Psoas muscle (tissue), 8 donors: ENCODE results near the gene SULT6B1. TPM values are rescaled to one million over a fixed set of nuclear protein-coding genes. Genes with fewer than 3 reads are reported as not detected.
"Not testable (repeated sequence)": the region's sequence is repeated elsewhere in the genome, so short reads cannot be mapped to it uniquely, and the experiment has no call there.

Experiments used
- ATAC-seq, 4 donors: fragments of 200-7000 bp; cut with Tn5 transposase; one replicate each; pipeline ENCODE4 v1.9.1; 2020; ENCODE audit warnings: moderate library complexity in 3 of 4, mild to moderate bottlenecking in 2 of 4
- DNase-seq, 2 donors: peaks; one replicate each; pipeline ENCODE4 v3.0.0-alpha.2; 2020
- H3K27ac ChIP-seq: fragments of 200-600 bp; one replicate; pipeline ENCODE4 v1.8.0; 2022
- H3K27me3 ChIP-seq, 3 donors: fragments of 200-600 bp in 1 of 3; one replicate each; pipeline versions ENCODE4 v1.6.1 to v1.8.0; 2013 to 2022; ENCODE audit warnings: low read length in 2 of 3, mild to moderate bottlenecking in 2 of 3, moderate library complexity in 1 of 3; ENCODE audit not compliant: insufficient read depth in 3 of 3
- H3K36me3 ChIP-seq, 2 donors: fragments of 200-600 bp in 1 of 2; one replicate each; pipeline versions ENCODE4 v1.6.1 to v1.8.0; 2013 to 2022; ENCODE audit warnings: low read depth in 1 of 2, mild to moderate bottlenecking in 1 of 2, moderate library complexity in 1 of 2; ENCODE audit not compliant: insufficient read depth in 1 of 2
- H3K4me1 ChIP-seq: fragments of 200-600 bp; one replicate; pipeline ENCODE4 v1.8.0; 2022
- H3K4me3 ChIP-seq: fragments of 200-600 bp; one replicate; pipeline ENCODE4 v1.8.0; 2022; ENCODE audit warnings: mild to moderate bottlenecking
- H3K9me3 ChIP-seq: fragments of 200-600 bp; one replicate; pipeline ENCODE4 v1.8.0; 2022
- WGBS, 3 donors: extraction: QIAGEN DNeasy Blood & Tissue Kit; methylation state at CpG; one replicate each; pipeline versions ENCODE4 v1.1.6 to v1.1.7; 2013; 5-methylcytosine and 5-hydroxymethylcytosine counted together
- intact Hi-C, 2 donors: fragments of 100-400 bp; cut with DNase I; formaldehyde crosslinking; loops; one replicate each; pipeline versions ENCODE4 v1.11.0 to v1.14.2; 2022
- polyA plus RNA-seq, 3 donors: library from polyadenylated mRNA; stranded (reverse); fragments of 200-250 nt; gene quantifications; one replicate each; pipeline ENCODE4 v1.2.3, GENCODE V29; 2013
- total RNA-seq, 4 donors: library from RNA; stranded (reverse); fragmentation: NEBNext Ultra II Directional in 2 of 4; extraction: Animal tissue kit (Norgen Biotek cat#: 25700) in 2 of 4; gene quantifications; one replicate each; pipeline versions ENCODE4 v1.2.1 to v1.2.4, GENCODE V29; 2021 to 2023
- TF ChIP-seq, protein P1 (sequence below): fragments of 200-600 bp; IDR thresholded peaks from one replicate; pipeline ENCODE4 v1.8.0; 2022; ENCODE audit warnings: antibody characterized with exemption
- donor health status: healthy with polysubstance abuse.
- donor health status: DM: no; HTN: no; CAD: no; lungs with moderate emphysema.
- donor health status: Bipolar disorder and iron deficiency.
- donor health status: healthy.
- donor health status: DM: yes; HTN: yes; CAD: no.
- donor health status: DM: no; HTN: no; CAD: no.
- donor health status: DM: no; HTN: no; CAD: no.
- donor health status: DM: yes; HTN: yes; CAD: no.

The SULT6B1 gene
- total and polyA plus RNA-seq, 7 donors = not detected

DNA sequence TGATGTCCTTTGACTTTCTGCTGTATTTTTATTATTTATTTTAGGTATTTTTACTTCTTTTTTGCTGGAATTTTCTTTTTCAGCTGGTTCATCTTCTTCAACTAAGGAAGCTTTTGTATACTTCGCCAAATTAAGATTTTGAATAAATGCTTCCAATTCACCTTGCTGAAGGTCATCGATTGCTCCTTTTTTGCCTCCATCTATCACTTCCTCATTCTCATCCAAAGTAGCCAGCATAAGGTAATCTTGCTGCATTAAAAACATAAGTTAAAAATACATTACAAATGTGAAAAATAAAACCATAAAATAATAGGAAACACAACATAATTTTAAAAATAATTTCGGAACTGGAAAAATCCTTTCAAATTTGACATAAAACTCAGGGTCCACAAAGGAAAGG is 40.3 kb upstream of the SULT6B1 start:
- TF ChIP-seq, protein P1, sequence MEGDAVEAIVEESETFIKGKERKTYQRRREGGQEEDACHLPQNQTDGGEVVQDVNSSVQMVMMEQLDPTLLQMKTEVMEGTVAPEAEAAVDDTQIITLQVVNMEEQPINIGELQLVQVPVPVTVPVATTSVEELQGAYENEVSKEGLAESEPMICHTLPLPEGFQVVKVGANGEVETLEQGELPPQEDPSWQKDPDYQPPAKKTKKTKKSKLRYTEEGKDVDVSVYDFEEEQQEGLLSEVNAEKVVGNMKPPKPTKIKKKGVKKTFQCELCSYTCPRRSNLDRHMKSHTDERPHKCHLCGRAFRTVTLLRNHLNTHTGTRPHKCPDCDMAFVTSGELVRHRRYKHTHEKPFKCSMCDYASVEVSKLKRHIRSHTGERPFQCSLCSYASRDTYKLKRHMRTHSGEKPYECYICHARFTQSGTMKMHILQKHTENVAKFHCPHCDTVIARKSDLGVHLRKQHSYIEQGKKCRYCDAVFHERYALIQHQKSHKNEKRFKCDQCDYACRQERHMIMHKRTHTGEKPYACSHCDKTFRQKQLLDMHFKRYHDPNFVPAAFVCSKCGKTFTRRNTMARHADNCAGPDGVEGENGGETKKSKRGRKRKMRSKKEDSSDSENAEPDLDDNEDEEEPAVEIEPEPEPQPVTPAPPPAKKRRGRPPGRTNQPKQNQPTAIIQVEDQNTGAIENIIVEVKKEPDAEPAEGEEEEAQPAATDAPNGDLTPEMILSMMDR = no peak
- no peak overlapping the region for H3K27ac ChIP-seq
- no peak overlapping the region for H3K4me3 ChIP-seq
- peaks cover 34% of the 10 kb centered on the region for H3K4me1 ChIP-seq
- DNase-seq = no peak
- intact Hi-C loops = no loop called here
- peaks cover 9 to 37% of the 10 kb centered on the region in 2 donors for H3K36me3 ChIP-seq
- no peaks in the 10 kb centered on the region for H3K27me3 ChIP-seq
- no peaks in the 10 kb centered on the region for H3K9me3 ChIP-seq
- no peak for ATAC-seq
- 96 to 97% (median 96%) methylated on average over 3 of the region's 3 CpGs for WGBS, 3 donors

DNA sequence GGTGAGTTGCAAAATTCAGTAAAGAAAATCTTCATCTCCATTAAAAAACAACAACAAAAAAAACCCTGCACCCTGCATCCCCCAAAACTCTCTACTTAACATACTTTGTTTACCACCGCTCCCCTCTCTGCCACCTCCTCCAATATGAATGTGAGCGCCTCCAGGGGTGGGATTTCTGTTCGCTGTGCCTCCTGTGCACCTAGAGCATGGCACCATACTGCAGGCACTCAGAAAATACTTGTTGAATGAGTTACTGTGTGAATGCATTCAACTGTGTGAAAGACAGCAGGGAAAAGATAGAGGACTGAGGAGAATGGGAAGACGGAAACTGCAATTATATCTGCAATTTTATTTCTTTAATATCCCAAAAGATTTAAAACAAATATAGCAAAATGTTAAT is 38.4 kb upstream of the SULT6B1 start:
- no peak overlapping the region for H3K4me3 ChIP-seq
- no peaks in the 10 kb centered on the region for H3K9me3 ChIP-seq
- intact Hi-C loops = no loop called here
- H3K36me3 ChIP-seq = peaks cover 13 to 56% of the 10 kb centered on the region in 2 donors
- no peak overlapping the region for H3K27ac ChIP-seq
- no peaks in the 10 kb centered on the region for H3K27me3 ChIP-seq
- TF ChIP-seq, protein P1 = no peak
- DNase-seq = no peak
- H3K4me1 ChIP-seq = peaks cover 23% of the 10 kb centered on the region
- 92 to 96% (median 96%) methylated on average over 4 of the region's 4 CpGs for WGBS, 3 donors
- ATAC-seq = no peak

DNA sequence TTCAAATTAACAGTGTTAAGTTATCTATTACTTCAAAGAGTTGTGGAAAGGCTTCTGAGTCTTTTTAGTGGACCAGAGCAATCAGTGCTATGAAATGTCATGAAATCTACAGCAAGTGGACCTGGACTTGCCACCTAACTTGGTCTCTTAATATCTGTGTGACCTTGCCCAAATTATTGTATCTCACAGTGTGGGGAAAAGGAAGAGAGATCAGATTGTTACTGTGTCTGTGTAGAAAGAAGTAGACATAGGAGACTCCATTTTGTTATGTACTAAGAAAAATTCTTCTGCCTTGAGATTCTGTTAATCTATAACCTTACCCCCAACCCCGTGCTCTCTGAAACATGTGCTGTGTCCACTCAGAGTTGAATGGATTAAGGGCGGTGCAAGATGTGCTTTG is 36.7 kb upstream of the SULT6B1 start:
- Histone ChIP-seq H3K36me3 (peaks cover 13 to 73% of the 10 kb centered on the region in 2 donors), H3K4me1 (peaks cover 17% of the 10 kb centered on the region)
- H3K27ac ChIP-seq, H3K27me3 ChIP-seq, ATAC-seq, intact Hi-C loops, H3K4me3 ChIP-seq, DNase-seq, H3K9me3 ChIP-seq: not testable (repeated sequence)
- no CpG with 5 or more reads among the region's 2 CpGs for WGBS, 3 donors

DNA sequence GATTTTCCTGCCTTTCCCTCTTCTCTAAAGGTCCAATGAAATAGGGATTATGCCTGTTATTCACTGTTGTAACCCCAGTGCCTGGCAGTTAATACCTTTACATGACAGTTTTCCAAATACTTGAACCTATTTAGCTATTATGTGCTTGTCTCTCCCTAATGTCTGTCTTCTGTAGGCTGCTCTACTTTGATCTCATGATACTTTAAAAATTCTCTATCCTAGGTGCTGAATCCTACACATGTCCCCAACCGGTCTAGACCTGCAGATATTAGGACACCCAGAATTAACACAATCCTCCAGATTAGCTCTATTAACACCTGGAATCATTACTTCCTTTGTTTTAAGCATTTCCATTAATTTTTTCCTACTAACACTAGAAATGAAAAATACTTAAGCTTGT is 35.6 kb upstream of the SULT6B1 start:
- TF ChIP-seq, protein P1 = no peak
- Histone ChIP-seq H3K27ac (no peak overlapping the region), H3K9me3 (no peaks in the 10 kb centered on the region), H3K4me1 (peaks cover 7% of the 10 kb centered on the region), H3K27me3 (no peaks in the 10 kb centered on the region), H3K36me3 (peaks cover 15 to 77% of the 10 kb centered on the region in 2 donors), H3K4me3 (no peak overlapping the region)
- intact Hi-C loops = no loop called here
- DNase-seq (no peak), ATAC-seq (no peak)
- 91 to 100% (median 100%) methylated on average over 1 of the region's 1 CpG for WGBS, 3 donors

DNA sequence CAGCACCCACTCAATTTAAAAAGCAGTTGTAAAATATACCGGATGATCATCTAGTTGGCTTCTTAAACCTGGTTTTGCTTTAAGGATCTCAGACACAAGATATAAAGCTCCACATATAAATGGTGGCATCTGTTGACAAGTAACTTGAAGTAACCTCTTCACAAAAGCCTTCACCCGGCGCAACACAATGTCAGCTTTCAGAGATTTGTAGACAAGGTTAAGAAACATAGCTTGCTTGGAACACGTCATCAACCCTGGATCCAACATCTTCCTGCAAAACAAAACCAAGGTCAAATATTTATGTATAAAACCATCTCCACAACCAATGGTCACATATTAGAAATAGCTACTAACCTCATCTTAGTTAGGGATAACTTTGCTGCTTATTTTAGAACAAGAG is 34.7 kb upstream of the SULT6B1 start:
- TF ChIP-seq, protein P1 = no peak
- intact Hi-C loops = no loop called here
- 92 to 95% (median 93%) methylated on average over 4 of the region's 4 CpGs for WGBS, 3 donors

More for the DNA sequence above, 34.7 kb upstream of the SULT6B1 start:
- ATAC-seq = no peak
- Histone ChIP-seq H3K4me1 (peaks cover 7% of the 10 kb centered on the region), H3K4me3 (no peak overlapping the region), H3K36me3 (peaks cover 11 to 77% of the 10 kb centered on the region in 2 donors), H3K27ac (no peak overlapping the region), H3K9me3 (no peaks in the 10 kb centered on the region), H3K27me3 (no peaks in the 10 kb centered on the region)
- no peak for DNase-seq
